GM20000 (cell line): Measurements from ENCODE around the gene CDH12.
"Not testable (repeated sequence)": the region's sequence is repeated elsewhere in the genome, so short reads cannot be mapped to it uniquely, and the experiment has no call there.

Source experiments
- DNase-seq: peaks from one replicate; pipeline ENCODE4 v3.0.0; 2012; ENCODE audit warnings: low spot score
- CTCF ChIP-seq: IDR thresholded peaks from 2 replicates; pipeline ENCODE4 v1.5.1; 2012; ENCODE audit warnings: mild to moderate bottlenecking, control low read depth; ENCODE audit errors: extremely low read depth, missing control alignments

Gene CDH12

GRCh38 chr5:22531986-22532385 is 321.2 kb downstream of the CDH12 start:
- DNase-seq: no peak
- no peak for TF ChIP-seq CTCF

GRCh38 chr5:22521521-22521920 is 331.6 kb downstream of the CDH12 start:
- no peak for DNase-seq
- TF ChIP-seq CTCF: no peak

- not testable (repeated sequence) for DNase-seq
Measured at GRCh38 chr5:22516497-22516896, 336.6 kb downstream of the CDH12 start.

GRCh38 chr5:22514231-22514630 is 338.9 kb downstream of the CDH12 start:
- TF ChIP-seq CTCF: no peak
- DNase-seq: no peak

- TF ChIP-seq CTCF: no peak
- DNase-seq: no peak
Measured at GRCh38 chr5:22505891-22506290, 347.3 kb downstream of the CDH12 start.

- no peak for TF ChIP-seq CTCF
- no peak for DNase-seq
Measured at GRCh38 chr5:22504411-22504810, 348.7 kb downstream of the CDH12 start.

GRCh38 chr5:22500556-22500955 is 352.6 kb downstream of the CDH12 start:
- no peak for TF ChIP-seq CTCF
- DNase-seq: no peak

GRCh38 chr5:22496666-22497065 is 356.5 kb downstream of the CDH12 start:
- DNase-seq: no peak
- no peak for TF ChIP-seq CTCF
